IMR-90 (cell line): ENCODE measurements around the gene SRSF4. TPM values are rescaled to one million over a fixed set of nuclear protein-coding genes. Genes with fewer than 3 reads are reported as not detected.

Source experiments
- ATAC-seq: fragments of 200-7000 bp; cut with Tn5 transposase; 2 replicates; pipeline ENCODE4 v1.9.1; 2020; ENCODE audit warnings: low read depth, mild to moderate bottlenecking, moderate library complexity
- BruUV-seq: library from RNA; stranded (reverse); fragments of 400-500 nt; replicated peaks from 2 replicates; lab custom pipeline; 2021; lab: Mats Ljungman, UMichigan
- CTCF ChIA-PET: fragments of 300-600 bp; formaldehyde crosslinking; extraction: SDS; loops from one replicate; lab custom pipeline; 2021; ENCODE audit warnings: antibody characterized with exemption; lab: Yijun Ruan, JAX
- POLR2A ChIA-PET: fragments of 300-600 bp; sonication (Branson Sonifier 250); formaldehyde crosslinking; loops from one replicate; lab custom pipeline; 2022; ENCODE audit warnings: antibody characterized with exemption; ENCODE audit not compliant: unreplicated experiment; lab: Charles Lee
- DNase-seq: peaks from one replicate; pipeline ENCODE4 v3.0.0; 2013
- H2AFZ ChIP-seq: replicated peaks from 2 replicates; pipeline ENCODE3; 2013; ENCODE audit warnings: low read length, mild to moderate bottlenecking; ENCODE audit not compliant: poor library complexity
- H2AK5ac ChIP-seq: 2 replicates; pipeline ENCODE4 v1.6.1; 2013; ENCODE audit warnings: low read depth, low read length, inconsistent platforms
- H2AK9ac ChIP-seq: replicated peaks from 2 replicates; pipeline ENCODE3; 2013; ENCODE audit warnings: mild to moderate bottlenecking, low read depth, low read length, moderate library complexity; ENCODE audit not compliant: poor library complexity
- H2BK120ac ChIP-seq: 2 replicates; pipeline ENCODE4 v1.6.1; 2013; ENCODE audit warnings: low read depth, low read length, inconsistent platforms
- H2BK15ac ChIP-seq: 3 replicates; pipeline ENCODE4 v1.6.1; 2013; ENCODE audit warnings: low read depth, low read length, inconsistent platforms
- H2BK20ac ChIP-seq: 2 replicates; pipeline ENCODE4 v1.6.1; 2013; ENCODE audit warnings: low read depth, mild to moderate bottlenecking, inconsistent platforms, low read length, moderate library complexity
- H2BK5ac ChIP-seq: 2 replicates; pipeline ENCODE4 v1.6.1; 2013; ENCODE audit warnings: mild to moderate bottlenecking, low read depth, low read length, inconsistent platforms; ENCODE audit not compliant: poor library complexity, severe bottlenecking
- H3K14ac ChIP-seq: replicated peaks from 2 replicates; pipeline ENCODE4 v1.6.1; 2013; ENCODE audit warnings: low read depth, low read length, inconsistent platforms
- H3K18ac ChIP-seq: 2 replicates; pipeline ENCODE4 v1.6.1; 2013; ENCODE audit warnings: low read depth, low read length, control low read depth
- H3K23ac ChIP-seq: 2 replicates; pipeline ENCODE4 v1.6.1; 2013; ENCODE audit warnings: low read depth, low read length, inconsistent platforms
- H3K27ac ChIP-seq: 2 replicates; pipeline ENCODE4 v1.5.1; 2013; ENCODE audit warnings: mild to moderate bottlenecking, control low read depth, low read length; ENCODE audit not compliant: insufficient read depth
- H3K27me3 ChIP-seq: 2 replicates; pipeline ENCODE4 v1.6.1; 2013; ENCODE audit warnings: low read length; ENCODE audit not compliant: control insufficient read depth, insufficient read depth
- H3K36me3 ChIP-seq: 2 replicates; pipeline ENCODE4 v1.6.1; 2013; ENCODE audit warnings: low read length, mixed read lengths; ENCODE audit not compliant: control insufficient read depth, insufficient read depth
- H3K4ac ChIP-seq: 2 replicates; pipeline ENCODE4 v1.6.1; 2013; ENCODE audit warnings: low read depth, low read length, inconsistent platforms
- H3K4me1 ChIP-seq: 2 replicates; pipeline ENCODE4 v1.6.1; 2013; ENCODE audit warnings: low read length, mixed read lengths; ENCODE audit not compliant: control insufficient read depth, insufficient read depth
- H3K4me2 ChIP-seq: 2 replicates; pipeline ENCODE4 v1.6.1; 2013; ENCODE audit warnings: low read depth, mild to moderate bottlenecking, control low read depth, low read length, moderate library complexity
- H3K4me3 ChIP-seq: 2 replicates; pipeline ENCODE4 v1.5.1; 2013; ENCODE audit warnings: low read depth, mild to moderate bottlenecking, control low read depth, low read length, moderate library complexity; ENCODE audit not compliant: insufficient read depth
- H3K56ac ChIP-seq: 2 replicates; pipeline ENCODE4 v1.6.1; 2013; ENCODE audit warnings: low read length, inconsistent platforms; ENCODE audit not compliant: insufficient read depth; ENCODE audit errors: extremely low read depth
- H3K79me1 ChIP-seq, 2 experiments: 2 replicates each; pipeline ENCODE4 v1.6.1; 2013; ENCODE audit warnings: low read length in 2 of 2, inconsistent platforms in 1 of 2, low read depth in 1 of 2
- H3K9ac ChIP-seq: 2 replicates; pipeline ENCODE4 v1.6.1; 2013; ENCODE audit warnings: low read depth, low read length, control low read depth
- H3K9me1 ChIP-seq: 2 replicates; pipeline ENCODE4 v1.6.1; 2013; ENCODE audit warnings: low read length, inconsistent platforms; ENCODE audit not compliant: insufficient read depth
- H3K9me3 ChIP-seq: 2 replicates; pipeline ENCODE4 v1.6.1; 2013; ENCODE audit warnings: low read length; ENCODE audit not compliant: control insufficient read depth, insufficient read depth
- H4K20me1 ChIP-seq: 2 replicates; pipeline ENCODE4 v1.6.1; 2013; ENCODE audit warnings: low read length, inconsistent platforms; ENCODE audit not compliant: insufficient read depth
- H4K5ac ChIP-seq: 2 replicates; pipeline ENCODE4 v1.6.1; 2013; ENCODE audit warnings: mild to moderate bottlenecking, low read depth, low read length, control low read depth
- H4K8ac ChIP-seq, 2 experiments: 2 replicates each; pipeline ENCODE4 v1.6.1; 2013; ENCODE audit warnings: low read depth in 2 of 2, low read length in 2 of 2, control low read depth in 1 of 2, inconsistent platforms in 1 of 2
- H4K91ac ChIP-seq: 2 replicates; pipeline ENCODE4 v1.6.1; 2013; ENCODE audit warnings: low read depth, low read length, inconsistent platforms; ENCODE audit not compliant: insufficient read depth
- BHLHE40 ChIP-seq: fragments of 150-350 bp; IDR thresholded peaks from 2 replicates; pipeline ENCODE4 v1.6.1; 2016; ENCODE audit warnings: mild to moderate bottlenecking, low read depth, low read length
- CEBPB ChIP-seq: IDR thresholded peaks from 2 replicates; pipeline ENCODE4 v1.6.1; 2012; ENCODE audit warnings: low read depth, low read length, improper control_type of control experiment
- CHD1 ChIP-seq: IDR thresholded peaks from 2 replicates; pipeline ENCODE4 v1.6.1; 2012; ENCODE audit warnings: low read depth, low read length, improper control_type of control experiment
- CTCF ChIP-seq: conservative IDR thresholded peaks from 2 replicates; pipeline ENCODE4 v1.5.1; 2012; ENCODE audit warnings: mild to moderate bottlenecking, low read depth, low read length, improper control_type of control experiment
- FOS ChIP-seq: fragments of 150-350 bp; IDR thresholded peaks from 2 replicates; pipeline ENCODE4 v1.6.1; 2016; ENCODE audit warnings: low read depth, low read length
- MAZ ChIP-seq: IDR thresholded peaks from 2 replicates; pipeline ENCODE4 v1.6.1; 2012; ENCODE audit warnings: low read depth, mild to moderate bottlenecking, low read length, improper control_type of control experiment, moderate library complexity, borderline replicate concordance
- MXI1 ChIP-seq: IDR thresholded peaks from 2 replicates; pipeline ENCODE4 v1.6.1; 2012; ENCODE audit warnings: low read depth, mild to moderate bottlenecking, low read length, moderate library complexity, borderline replicate concordance
- NFE2L2 ChIP-seq: fragments of 150-350 bp; IDR thresholded peaks from 2 replicates; pipeline ENCODE4 v1.6.1; 2016; ENCODE audit warnings: low read depth, mild to moderate bottlenecking, low read length
- POLR2A ChIP-seq: IDR thresholded peaks from 2 replicates; pipeline ENCODE4 v1.6.1; 2012; ENCODE audit warnings: mild to moderate bottlenecking, low read depth, low read length
- RCOR1 ChIP-seq: IDR thresholded peaks from 2 replicates; pipeline ENCODE4 v1.6.1; 2012; ENCODE audit warnings: mild to moderate bottlenecking, low read length, improper control_type of control experiment; ENCODE audit not compliant: insufficient replicate concordance
- RFX5 ChIP-seq: IDR thresholded peaks from 2 replicates; pipeline ENCODE4 v1.8.0; 2012; ENCODE audit warnings: low read depth, mild to moderate bottlenecking, low read length, moderate library complexity
- SMC3 ChIP-seq: fragments of 150-350 bp; IDR thresholded peaks from 2 replicates; pipeline ENCODE4 v1.6.1; 2016; ENCODE audit warnings: low read depth, mild to moderate bottlenecking, antibody characterized with exemption, low read length, moderate library complexity
- USF2 ChIP-seq: fragments of 150-350 bp; IDR thresholded peaks from 2 replicates; pipeline ENCODE4 v1.6.1; 2017; ENCODE audit warnings: mild to moderate bottlenecking, antibody characterized with exemption, low read length, low read depth
- WGBS, 2 experiments: methylation state at CpG; one replicate each; pipeline versions ENCODE4 v1.1.5 to v1.1.7; 2013; ENCODE audit warnings: missing lambda C conversion rate in 2 of 2; ENCODE audit not compliant: insufficient read length in 1 of 2; ENCODE audit errors: extremely low coverage in 2 of 2; 5-methylcytosine and 5-hydroxymethylcytosine counted together
- dilution Hi-C: fragments of 300-500 bp; cut with HindIII; formaldehyde crosslinking; loops from one replicate; pipeline ENCODE4 v1.14.3; 2018; ENCODE audit warnings: low sequenced_read_pairs; ENCODE audit not compliant: unreplicated experiment
- in situ Hi-C: fragments of 300-500 bp; cut with MboI; formaldehyde crosslinking; loops from 3 replicates; pipeline ENCODE4 v1.14.3; 2019; ENCODE audit warnings: low sequenced_read_pairs, inconsistent platforms, mixed read lengths
- intact Hi-C: fragments of 100-400 bp; cut with micrococcal nuclease; formaldehyde crosslinking; loops from 2 replicates; pipeline ENCODE4 v1.10.0; 2022
- polyA plus RNA-seq, 3 experiments: library from polyadenylated mRNA; depleted of rRNA; stranded (reverse); fragments of >200 nt; gene quantifications; 2 replicates each; pipeline ENCODE4 v1.2.3, GENCODE V29; 2012; ENCODE audit warnings: low replicate concordance in 1 of 3
- total RNA-seq: library from RNA; depleted of rRNA; stranded (reverse); fragments of >200 nt; gene quantifications from 2 replicates; pipeline ENCODE4 v1.2.3, GENCODE V29; 2012
- TF ChIP-seq, protein P1 (sequence below): fragments of 150-350 bp; IDR thresholded peaks from 2 replicates; pipeline ENCODE4 v1.6.1; 2016; ENCODE audit warnings: low read depth, mild to moderate bottlenecking, low read length, moderate library complexity, borderline replicate concordance

Gene SRSF4
- total and polyA plus RNA-seq, 2 of the 4 experiments (the other 2 are of a cell fraction), result 20.8 to 48.5 TPM

- H3K27ac ChIP-seq, result no peak overlapping the region
- H2AK9ac ChIP-seq, result no peak overlapping the region
- no peak overlapping the region for H4K8ac ChIP-seq
- no peak overlapping the region for H2AK5ac ChIP-seq
- H3K9ac ChIP-seq, result no peak overlapping the region
- H3K4me2 ChIP-seq, result no peak overlapping the region
- no peak overlapping the region for H2BK20ac ChIP-seq
- peaks cover 4% of the 10 kb centered on the region for H3K4me1 ChIP-seq
- no peak overlapping the region for H3K4ac ChIP-seq
- ATAC-seq (peak; percentile 72), DNase-seq (no peak)
- H3K14ac ChIP-seq, result no peak overlapping the region
- H4K91ac ChIP-seq, result no peak overlapping the region
- no peak overlapping the region for H2BK15ac ChIP-seq
- H3K4me3 ChIP-seq, result no peak overlapping the region
- H2BK120ac ChIP-seq, result no peak overlapping the region; the same call in 1 of the 2 replicates
- H2AFZ ChIP-seq, result no peak overlapping the region
- H3K36me3 ChIP-seq, result peaks cover 14% of the 10 kb centered on the region
- WGBS, 2 experiments, result no CpG with 5 or more reads among the region's 2 CpGs
- peaks cover 6 to 19% of the 10 kb centered on the region in 2 experiments; a peak in 3 of 4 replicates for H3K79me1 ChIP-seq
- H3K27me3 ChIP-seq, result no peaks in the 10 kb centered on the region
- dilution Hi-C loops (no loop called here), in situ Hi-C loops (no loop called here), intact Hi-C loops (no loop called here)
- ChIA-PET CTCF (interaction anchor here (0.6 kb wide), 1 partner anchor 175 kb away, joined by 6 read pairs; no protein-coding TSS in a partner anchor), POLR2A (no interaction called here)
- TF ChIP-seq MXI1, result no peak
- TF ChIP-seq FOS, result no peak
- no peak for TF ChIP-seq NFE2L2
- TF ChIP-seq CHD1, result no peak
- TF ChIP-seq, protein P1, sequence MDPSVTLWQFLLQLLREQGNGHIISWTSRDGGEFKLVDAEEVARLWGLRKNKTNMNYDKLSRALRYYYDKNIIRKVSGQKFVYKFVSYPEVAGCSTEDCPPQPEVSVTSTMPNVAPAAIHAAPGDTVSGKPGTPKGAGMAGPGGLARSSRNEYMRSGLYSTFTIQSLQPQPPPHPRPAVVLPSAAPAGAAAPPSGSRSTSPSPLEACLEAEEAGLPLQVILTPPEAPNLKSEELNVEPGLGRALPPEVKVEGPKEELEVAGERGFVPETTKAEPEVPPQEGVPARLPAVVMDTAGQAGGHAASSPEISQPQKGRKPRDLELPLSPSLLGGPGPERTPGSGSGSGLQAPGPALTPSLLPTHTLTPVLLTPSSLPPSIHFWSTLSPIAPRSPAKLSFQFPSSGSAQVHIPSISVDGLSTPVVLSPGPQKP, result no peak
- TF ChIP-seq BHLHE40, result no peak
- no peak for TF ChIP-seq POLR2A
- no peak for TF ChIP-seq MAZ
- TF ChIP-seq CTCF, result no peak
- TF ChIP-seq USF2, result no peak
- TF ChIP-seq SMC3, result no peak
- no peak for TF ChIP-seq CEBPB
- TF ChIP-seq RCOR1, result no peak
- no peak for TF ChIP-seq RFX5
- H3K9me3 ChIP-seq, result no peaks in the 10 kb centered on the region
- peaks cover 10% of the 10 kb centered on the region; the same call in 1 of the 2 replicates for H3K9me1 ChIP-seq
- no peak overlapping the region for H3K56ac ChIP-seq
- no TSS peak for BruUV-seq
- no peak overlapping the region for H2BK5ac ChIP-seq
- no peak overlapping the region for H3K18ac ChIP-seq
- no peak overlapping the region for H3K23ac ChIP-seq
- H4K20me1 ChIP-seq, result peaks cover 4% of the 10 kb centered on the region; the same call in 1 of the 2 replicates
- H4K5ac ChIP-seq, result no peak overlapping the region
Measured at GRCh38 chr1:29217633-29218032, 35.9 kb upstream of the SRSF4 start.
